H1 (cell line): ENCODE measurements around the gene SSX4B.
"Not testable (repeated sequence)": the region's sequence is repeated elsewhere in the genome, so short reads cannot be mapped to it uniquely, and the experiment has no call there.

Experiments used
- CHD2 ChIP-seq: IDR thresholded peaks from 2 replicates; pipeline ENCODE4 v1.6.1; 2012; ENCODE audit warnings: low read length, improper control_type of control experiment
- CTCF ChIP-seq, 3 experiments: IDR thresholded peaks; 1 replicate in 2 of 3; 2 replicates in 1 of 3; pipeline versions ENCODE4 v1.5.1 to v1.6.1; 2011; ENCODE audit warnings: low read length in 3 of 3, mild to moderate bottlenecking in 3 of 3, inconsistent platforms in 2 of 3, low read depth in 1 of 3, moderate library complexity in 1 of 3; ENCODE audit not compliant: insufficient read depth in 1 of 3; ENCODE audit errors: control extremely low read depth in 1 of 3
- EGR1 ChIP-seq: IDR thresholded peaks from 2 replicates; pipeline ENCODE4 v1.6.1; 2011; ENCODE audit warnings: low read depth, low read length, borderline replicate concordance
- EP300 ChIP-seq, 2 experiments: IDR thresholded peaks; 1 replicate in 1 of 2; 2 replicates in 1 of 2; pipeline ENCODE4 v1.6.1; 2011 to 2012; ENCODE audit warnings: low read depth in 2 of 2, low read length in 2 of 2, mild to moderate bottlenecking in 2 of 2, borderline replicate concordance in 1 of 2, inconsistent platforms in 1 of 2, moderate library complexity in 1 of 2
- GTF2F1 ChIP-seq: IDR thresholded peaks from 2 replicates; pipeline ENCODE4 v1.6.1; 2012; ENCODE audit warnings: low read depth, low read length, improper control_type of control experiment, borderline replicate concordance
- POLR2A ChIP-seq, 2 experiments: IDR thresholded peaks; 1 replicate in 1 of 2; 2 replicates in 1 of 2; pipeline ENCODE4 v1.6.1; 2011; ENCODE audit warnings: low read depth in 2 of 2, low read length in 2 of 2, mild to moderate bottlenecking in 2 of 2; ENCODE audit errors: control extremely low read depth in 1 of 2
- POLR2AphosphoS5 ChIP-seq: IDR thresholded peaks from 2 replicates; pipeline ENCODE4 v1.6.1; 2011; ENCODE audit warnings: low read depth, low read length
- RNF2 ChIP-seq: fragments of 200-900, 300-1000 bp; sonication (generic); IDR thresholded peaks from 2 replicates; pipeline ENCODE4 v1.7.1; 2016; ENCODE audit warnings: borderline replicate concordance, low read depth, mild to moderate bottlenecking, antibody characterized with exemption, low read length; ENCODE audit not compliant: poor library complexity, severe bottlenecking; ENCODE audit errors: missing control alignments
- SIN3A ChIP-seq, 2 experiments: IDR thresholded peaks in 1 of 2; conservative IDR thresholded peaks in 1 of 2; 2 replicates each; pipeline ENCODE4 v1.6.1; 2011 to 2012; ENCODE audit warnings: low read length in 2 of 2, improper control_type of control experiment in 1 of 2, low read depth in 1 of 2, mild to moderate bottlenecking in 1 of 2
- ZNF274 ChIP-seq: IDR thresholded peaks from 2 replicates; pipeline ENCODE4 v1.7.0; 2012; ENCODE audit warnings: low read length, borderline replicate concordance; ENCODE audit errors: extremely low read depth

GRCh38 chrX:48370408-48370807 is 41.4 kb downstream of the SSX4B start:
- not testable (repeated sequence) for TF ChIP-seq CTCF (IDR thresholded peaks at IDR 0.05; ENCODE audit: control extremely low read depth in 1 of 3, insufficient read depth in 1 of 3, low read depth in 1 of 3, low read length in 3 of 3); POLR2AphosphoS5; RNF2; ZNF274; EP300 (IDR thresholded peaks at IDR 0.05; ENCODE audit: borderline replicate concordance in 1 of 2, low read depth in 2 of 2, low read length in 2 of 2); EGR1; SIN3A (conservative IDR thresholded peaks at IDR 0.05 in 1 of 2, IDR thresholded peaks at IDR 0.05 in 1 of 2; ENCODE audit: low read depth in 1 of 2, low read length in 2 of 2); POLR2A (IDR thresholded peaks at IDR 0.05; ENCODE audit: control extremely low read depth in 1 of 2, low read depth in 2 of 2, low read length in 2 of 2); CHD2; GTF2F1
